ENCODE data around the gene GP2. TPM values are rescaled to one million over a fixed set of nuclear protein-coding genes. Genes with fewer than 3 reads are reported as not detected.

The GP2 gene
- total RNA-seq, 1 experiment from 2014 or later, result not detected

DNA sequence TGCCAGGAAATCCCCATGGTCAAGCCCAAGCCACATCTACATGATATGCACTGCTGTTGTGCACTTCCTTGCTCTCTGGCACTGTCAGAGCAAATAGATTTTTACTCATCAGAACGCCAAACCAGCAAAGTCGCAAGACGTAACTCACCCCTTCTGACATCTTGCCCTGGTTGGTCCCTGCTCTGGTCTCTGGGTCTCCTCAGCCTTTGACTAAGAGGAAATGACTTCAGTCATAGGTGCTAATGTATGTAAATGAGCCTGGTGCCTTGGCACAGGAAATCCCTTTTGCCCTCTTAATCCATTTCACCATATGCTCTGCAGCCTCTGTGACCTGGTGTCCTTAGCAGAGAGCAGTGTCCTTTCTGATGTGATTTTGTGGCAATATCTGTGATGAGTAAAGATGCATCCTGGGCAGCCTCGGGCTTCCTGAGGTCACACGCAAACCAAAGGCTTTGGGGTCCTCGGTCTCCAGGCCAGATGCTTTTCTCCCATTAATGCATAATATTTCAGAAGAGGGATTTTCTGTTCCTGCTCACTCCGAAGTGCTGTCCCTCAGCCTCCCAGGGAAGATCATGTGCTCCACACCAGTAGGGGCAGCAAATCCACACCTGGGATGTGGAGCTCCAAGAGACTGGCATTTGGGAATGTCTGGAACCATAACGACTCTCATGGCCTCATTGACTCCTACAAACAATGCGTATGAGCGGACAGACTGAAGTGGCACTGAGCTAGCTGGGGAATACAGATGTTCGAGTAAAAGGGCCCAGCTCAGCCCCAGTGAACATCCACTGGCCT lies 66.9 kb downstream of the GP2 start:
- Histone ChIP-seq H3K36me3 (no peaks in the 10 kb centered on the region), H3K9me3 (replicated peaks) (no peaks in the 10 kb centered on the region)
- DNase-seq, result no peak

More for the DNA sequence above, 66.9 kb downstream of the GP2 start:
- Histone ChIP-seq H3K4me1 (no peaks in the 10 kb centered on the region), H3K27ac (no peak overlapping the region), H3K4me3 (no peak overlapping the region), H3K27me3 (no peaks in the 10 kb centered on the region)

Other genes with a start within 250 kb of the GP2 start
- gene UMOD, start 25.2 kb upstream of the GP2 start, total RNA-seq (2014; rRNA removed; shearing (Covaris generic)), result not detected in 2 replicates
- not detected in 2 replicates for gene PDILT, start 77.2 kb upstream of the GP2 start, total RNA-seq (2014; rRNA removed; shearing (Covaris generic))
- gene ACSM5, start 82.0 kb upstream of the GP2 start, total RNA-seq (2014; rRNA removed; shearing (Covaris generic)), result 0.53 TPM in 1 of 2 replicates, not detected in the other
- gene ACSM2A, start 124.0 kb upstream of the GP2 start, total RNA-seq (2014; rRNA removed; shearing (Covaris generic)), result not detected in 2 replicates
- not detected in 2 replicates for gene ACSM2B, start 248.9 kb upstream of the GP2 start, total RNA-seq (2014; rRNA removed; shearing (Covaris generic))

All from SJCRH30 (cell line).